ENCODE measurements around the gene HCN3.

Gene HCN3

DNA sequence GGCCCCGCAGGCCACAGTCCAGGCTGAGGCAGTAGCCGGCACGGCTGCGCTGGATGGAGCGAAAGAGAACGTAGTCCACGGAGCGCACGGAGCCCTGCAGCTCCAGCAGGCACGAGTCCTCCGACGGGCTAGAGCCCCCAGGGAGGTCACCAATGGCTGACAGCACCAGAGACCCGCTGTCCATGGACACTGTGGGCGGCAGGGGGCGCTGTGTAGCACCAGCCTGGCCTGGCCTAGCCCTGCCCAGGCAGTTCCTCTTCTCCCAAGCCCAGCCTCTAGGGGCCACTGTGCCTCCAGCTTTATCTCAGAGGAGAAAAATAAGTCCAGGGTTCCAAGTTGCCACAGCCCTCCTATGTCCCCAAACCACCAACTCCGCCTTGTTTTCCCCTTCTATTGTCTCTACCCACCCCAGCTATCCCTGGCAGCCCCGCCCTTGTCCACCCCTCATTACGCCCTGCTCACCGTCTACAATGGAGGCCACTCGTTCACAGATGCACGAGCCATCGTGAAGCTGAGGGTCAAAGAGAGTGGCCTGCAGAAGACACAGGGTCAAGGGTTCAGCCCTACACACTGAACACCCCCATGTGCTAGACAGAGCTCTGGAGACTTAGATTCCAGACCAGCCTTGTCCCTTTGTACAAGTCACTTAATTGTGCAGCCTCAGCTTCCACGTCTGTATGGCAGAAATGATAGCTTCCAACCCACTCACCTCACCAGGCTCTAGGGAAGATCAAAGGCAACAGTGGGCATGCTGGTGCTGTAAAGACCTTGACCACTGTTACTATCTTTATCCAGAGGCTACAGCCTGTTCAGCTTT, 26.4 kb upstream of the HCN3 start:
- Histone ChIP-seq H3K27ac (peak overlapping the region in 1 of 2 donors; percentile 71), H3K4me3 (peak overlapping the region; percentile 67)
- TF ChIP-seq, protein P1, sequence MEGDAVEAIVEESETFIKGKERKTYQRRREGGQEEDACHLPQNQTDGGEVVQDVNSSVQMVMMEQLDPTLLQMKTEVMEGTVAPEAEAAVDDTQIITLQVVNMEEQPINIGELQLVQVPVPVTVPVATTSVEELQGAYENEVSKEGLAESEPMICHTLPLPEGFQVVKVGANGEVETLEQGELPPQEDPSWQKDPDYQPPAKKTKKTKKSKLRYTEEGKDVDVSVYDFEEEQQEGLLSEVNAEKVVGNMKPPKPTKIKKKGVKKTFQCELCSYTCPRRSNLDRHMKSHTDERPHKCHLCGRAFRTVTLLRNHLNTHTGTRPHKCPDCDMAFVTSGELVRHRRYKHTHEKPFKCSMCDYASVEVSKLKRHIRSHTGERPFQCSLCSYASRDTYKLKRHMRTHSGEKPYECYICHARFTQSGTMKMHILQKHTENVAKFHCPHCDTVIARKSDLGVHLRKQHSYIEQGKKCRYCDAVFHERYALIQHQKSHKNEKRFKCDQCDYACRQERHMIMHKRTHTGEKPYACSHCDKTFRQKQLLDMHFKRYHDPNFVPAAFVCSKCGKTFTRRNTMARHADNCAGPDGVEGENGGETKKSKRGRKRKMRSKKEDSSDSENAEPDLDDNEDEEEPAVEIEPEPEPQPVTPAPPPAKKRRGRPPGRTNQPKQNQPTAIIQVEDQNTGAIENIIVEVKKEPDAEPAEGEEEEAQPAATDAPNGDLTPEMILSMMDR (IDR thresholded peaks at IDR 0.05), result peak; percentile 99
- DNase-seq (ENCODE audit: low spot score), result peak; percentile 89

DNA sequence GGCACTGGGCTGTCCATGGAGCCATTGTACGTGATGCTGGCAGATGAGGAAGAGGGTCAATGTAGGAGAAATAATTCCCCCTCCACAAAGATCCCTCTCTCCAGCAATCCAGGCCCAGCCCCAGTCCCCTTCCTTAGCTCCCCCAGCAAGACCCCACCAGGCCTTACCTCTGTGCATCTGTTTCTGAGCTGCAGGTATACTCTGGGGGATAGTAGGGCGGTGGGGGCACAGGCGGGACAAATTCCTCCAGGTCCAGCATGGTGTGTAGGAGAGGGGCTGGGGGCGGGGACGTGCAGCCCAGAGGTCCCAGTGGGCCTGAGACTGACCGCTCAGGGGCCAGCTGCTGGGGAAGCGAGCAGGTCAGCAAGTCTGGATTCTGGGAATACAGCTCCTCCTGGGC, 25.7 kb upstream of the HCN3 start:
- peak overlapping the region in 1 of 2 donors; percentile 71 for H3K27ac ChIP-seq
- DNase-seq (ENCODE audit: low spot score), result no peak

DNA sequence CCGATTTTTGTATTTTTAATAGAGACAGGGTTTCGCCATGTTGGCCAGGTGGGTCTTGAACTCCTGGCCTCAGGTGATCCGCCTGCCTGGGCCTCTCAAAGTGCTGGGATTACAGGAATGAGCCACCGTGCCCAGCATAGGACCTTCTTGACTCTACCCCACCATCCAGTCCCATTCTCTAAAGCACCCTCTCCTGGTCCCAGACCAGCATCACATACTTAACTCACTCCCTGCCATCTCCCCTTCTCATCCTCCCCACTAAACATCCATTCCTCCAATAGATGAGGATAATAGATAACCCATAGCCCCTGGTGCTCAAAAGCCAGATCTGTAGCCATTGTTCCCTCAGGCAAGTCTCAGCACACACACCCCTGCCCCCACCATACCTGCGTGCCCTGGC, 24.1 kb upstream of the HCN3 start:
- TF ChIP-seq, protein P1 (IDR thresholded peaks at IDR 0.05), result no peak
- Histone ChIP-seq H3K27ac (peak overlapping the region; percentile 97 to 99), H3K4me3 (peak overlapping the region; percentile 92)

More for the DNA sequence above, 25.7 kb upstream of the HCN3 start:
- no peak overlapping the region for H3K4me3 ChIP-seq
- TF ChIP-seq, protein P1 (IDR thresholded peaks at IDR 0.05), result no peak

GRCh38 chr1:155253797-155254196, 23.5 kb upstream of the HCN3 start:
- Histone ChIP-seq H3K4me3 (peak overlapping the region; percentile 92), H3K27ac (peak overlapping the region; percentile 97 to 99)
- TF ChIP-seq, protein P1 (IDR thresholded peaks at IDR 0.05), result no peak
- DNase-seq (ENCODE audit: low spot score), result no peak

More for the DNA sequence above, 24.1 kb upstream of the HCN3 start:
- DNase-seq (ENCODE audit: low spot score), result no peak

- Histone ChIP-seq H3K4me3 (peak overlapping the region; percentile 92), H3K27ac (peak overlapping the region; percentile 97 to 99)
- peak; percentile 76 for DNase-seq (ENCODE audit: low spot score)
- TF ChIP-seq, protein P1 (IDR thresholded peaks at IDR 0.05), result no peak
Observed at GRCh38 chr1:155254228-155254713, 23.0 kb upstream of the HCN3 start.

DNA sequence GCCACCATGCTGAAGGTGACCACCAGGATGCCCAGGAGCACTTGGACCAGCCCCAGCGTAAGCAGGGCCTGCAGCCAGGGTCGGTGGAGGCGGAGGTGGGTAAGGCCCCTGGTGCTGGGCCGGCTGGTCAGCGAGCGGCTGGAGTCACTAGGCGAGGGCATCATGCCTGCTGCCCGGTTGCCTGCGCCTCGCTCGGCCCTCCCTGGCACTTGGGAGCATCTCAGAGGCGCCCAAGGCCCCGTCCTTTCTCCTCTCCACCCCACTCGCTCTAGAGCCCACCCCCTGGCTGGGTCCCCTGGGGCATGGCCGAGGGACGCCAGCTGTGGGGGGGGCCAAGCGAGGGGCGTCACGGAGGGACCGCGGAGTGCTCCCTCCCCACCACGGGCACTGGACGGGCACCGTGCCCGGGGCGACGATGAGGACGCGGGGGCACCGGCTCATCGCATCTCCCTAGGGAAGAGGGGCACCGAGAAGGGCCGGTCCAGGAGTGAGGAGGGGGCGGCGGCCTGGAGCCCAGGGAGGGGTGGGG, 22.5 kb upstream of the HCN3 start:
- Histone ChIP-seq H3K27ac (peak overlapping the region; percentile 97 to 99), H3K4me3 (peak overlapping the region; percentile 92)
- DNase-seq (ENCODE audit: low spot score), result peak; percentile 77
- TF ChIP-seq, protein P1 (IDR thresholded peaks at IDR 0.05), result no peak
